ENCODE data around the gene AGRN.

- no peak for TF ChIP-seq POLR2A (IDR thresholded peaks at IDR 0.05; ENCODE audit: low read length)
- no peak for TF ChIP-seq GATA1 (IDR thresholded peaks at IDR 0.05; ENCODE audit: low read depth, low read length)
Observed at GRCh38 chr1:999725-1000356, 20.1 kb upstream of the AGRN start, which contains the start of gene HES4.

Measured in erythroblast (primary cell).